H9 (cell line): ENCODE results near the gene SLC39A12. TPM values are rescaled to one million over a fixed set of nuclear protein-coding genes. Genes with fewer than 3 reads are reported as not detected.

Experiments
- DNase-seq: peaks from one replicate; pipeline ENCODE4 v3.0.0-alpha.2; 2017
- H2AFZ ChIP-seq: one replicate; pipeline ENCODE4 v1.6.1; 2013; ENCODE audit warnings: mild to moderate bottlenecking, low read length, control low read depth, moderate library complexity
- H2AK5ac ChIP-seq: 2 replicates; pipeline ENCODE4 v1.6.1; 2013; ENCODE audit warnings: low read length, control low read depth, mixed read lengths; ENCODE audit not compliant: insufficient read length
- H2BK120ac ChIP-seq: one replicate; pipeline ENCODE4 v1.6.1; 2013; ENCODE audit warnings: low read depth, mild to moderate bottlenecking, low read length, control low read depth, inconsistent platforms; ENCODE audit not compliant: poor library complexity, severe bottlenecking
- H2BK12ac ChIP-seq: 2 replicates; pipeline ENCODE4 v1.6.1; 2013; ENCODE audit warnings: low read length, control low read depth, mixed read lengths, low read depth; ENCODE audit not compliant: insufficient read length
- H2BK15ac ChIP-seq: 2 replicates; pipeline ENCODE4 v1.6.1; 2013; ENCODE audit warnings: low read depth, low read length, control low read depth
- H2BK20ac ChIP-seq: one replicate; pipeline ENCODE4 v1.6.1; 2013; ENCODE audit warnings: low read depth, mild to moderate bottlenecking, low read length, control low read depth, inconsistent platforms; ENCODE audit not compliant: poor library complexity, severe bottlenecking
- H2BK5ac ChIP-seq: 2 replicates; pipeline ENCODE4 v1.6.1; 2013; ENCODE audit warnings: low read length, control low read depth, mixed read lengths; ENCODE audit not compliant: insufficient read length
- H3K14ac ChIP-seq: 2 replicates; pipeline ENCODE4 v1.6.1; 2013; ENCODE audit warnings: low read length, control low read depth; ENCODE audit not compliant: insufficient read depth
- H3K18ac ChIP-seq: 2 replicates; pipeline ENCODE4 v1.6.1; 2013; ENCODE audit warnings: low read depth, mild to moderate bottlenecking, mixed read lengths, low read length, control low read depth; ENCODE audit not compliant: insufficient read length
- H3K23ac ChIP-seq: 2 replicates; pipeline ENCODE4 v1.6.1; 2013; ENCODE audit warnings: low read length, control low read depth, mixed read lengths, low read depth; ENCODE audit not compliant: insufficient read length
- H3K23me2 ChIP-seq: 2 replicates; pipeline ENCODE4 v1.6.1; 2013; ENCODE audit warnings: low read depth, mild to moderate bottlenecking, mixed read lengths, low read length, control low read depth; ENCODE audit not compliant: insufficient read length, poor library complexity, severe bottlenecking
- H3K27ac ChIP-seq: 2 replicates; pipeline ENCODE4 v1.5.1; 2013; ENCODE audit warnings: low read length, control low read depth, mixed read lengths, low read depth; ENCODE audit not compliant: insufficient read length
- H3K27me3 ChIP-seq: 2 replicates; pipeline ENCODE4 v1.6.1; 2013; ENCODE audit warnings: low read length, control low read depth, inconsistent platforms; ENCODE audit not compliant: insufficient read depth
- H3K4ac ChIP-seq: 2 replicates; pipeline ENCODE4 v1.6.1; 2013; ENCODE audit warnings: low read depth, mild to moderate bottlenecking, control low read depth, inconsistent platforms, low read length, moderate library complexity
- H3K4me1 ChIP-seq: 2 replicates; pipeline ENCODE4 v1.6.1; 2013; ENCODE audit warnings: low read length, control low read depth, inconsistent platforms; ENCODE audit not compliant: insufficient read depth
- H3K4me2 ChIP-seq: 2 replicates; pipeline ENCODE4 v1.6.1; 2013; ENCODE audit warnings: low read length, control low read depth, mixed read lengths; ENCODE audit not compliant: insufficient read length, insufficient read depth
- H3K56ac ChIP-seq: 2 replicates; pipeline ENCODE4 v1.6.1; 2013; ENCODE audit warnings: low read depth, mild to moderate bottlenecking, mixed read lengths, low read length, control low read depth; ENCODE audit not compliant: insufficient read length
- H3K79me1 ChIP-seq: 2 replicates; pipeline ENCODE4 v1.6.1; 2013; ENCODE audit warnings: low read depth, mild to moderate bottlenecking, moderate library complexity, low read length, control low read depth, inconsistent platforms; ENCODE audit not compliant: insufficient read depth, poor library complexity, severe bottlenecking
- H3K79me2 ChIP-seq: 2 replicates; pipeline ENCODE4 v1.6.1; 2013; ENCODE audit warnings: low read length, control low read depth, inconsistent platforms; ENCODE audit not compliant: insufficient read depth
- H3K9ac ChIP-seq: 2 replicates; pipeline ENCODE4 v1.6.1; 2013; ENCODE audit warnings: low read length, control low read depth, mixed read lengths; ENCODE audit not compliant: insufficient read length; ENCODE audit errors: extremely low read depth
- H3K9me3 ChIP-seq: one replicate; pipeline ENCODE4 v1.6.1; 2013; ENCODE audit warnings: low read depth, low read length, inconsistent platforms; ENCODE audit not compliant: control insufficient read depth
- H3T11ph ChIP-seq: one replicate; pipeline ENCODE4 v1.6.1; 2013; ENCODE audit warnings: mild to moderate bottlenecking, low read length, control low read depth, inconsistent platforms
- H4K20me1 ChIP-seq: one replicate; pipeline ENCODE4 v1.6.1; 2013; ENCODE audit not compliant: control insufficient read depth, insufficient read length, insufficient read depth
- H4K5ac ChIP-seq: 2 replicates; pipeline ENCODE4 v1.6.1; 2013; ENCODE audit warnings: low read depth, mild to moderate bottlenecking, mixed read lengths, low read length, control low read depth; ENCODE audit not compliant: insufficient read length
- H4K8ac ChIP-seq: replicated peaks from 2 replicates; pipeline ENCODE4 v1.6.1; 2013; ENCODE audit warnings: low read length, control low read depth, mixed read lengths, low read depth; ENCODE audit not compliant: insufficient read length
- H4K91ac ChIP-seq: 2 replicates; pipeline ENCODE4 v1.6.1; 2013; ENCODE audit warnings: low read depth, mild to moderate bottlenecking, moderate library complexity, mixed read lengths, low read length, control low read depth; ENCODE audit not compliant: insufficient read length
- H3K27ac Mint-ChIP-seq, 3 experiments: 2 replicates in 2 of 3; 3 replicates in 1 of 3; pipeline ENCODE4 v1.8.0; 2020 to 2021; ENCODE audit warnings: mixed read lengths in 3 of 3, mild to moderate bottlenecking in 1 of 3, moderate library complexity in 1 of 3
- H3K27me3 Mint-ChIP-seq: 2 replicates; pipeline ENCODE4 v1.8.0; 2021; ENCODE audit warnings: low read depth, mild to moderate bottlenecking, moderate library complexity, mixed read lengths
- H3K36me3 Mint-ChIP-seq, 3 experiments: 2 replicates in 2 of 3; 3 replicates in 1 of 3; pipeline ENCODE4 v1.8.0; 2020 to 2021; ENCODE audit warnings: low read depth in 3 of 3, mixed read lengths in 3 of 3; ENCODE audit not compliant: insufficient read depth in 1 of 3
- H3K4me1 Mint-ChIP-seq, 2 experiments: 2 replicates each; pipeline ENCODE4 v1.8.0; 2020; ENCODE audit warnings: mixed read lengths in 2 of 2
- H3K4me3 Mint-ChIP-seq, 2 experiments: 2 replicates in 1 of 2; 3 replicates in 1 of 2; pipeline ENCODE4 v1.8.0; 2020 to 2021; ENCODE audit warnings: mild to moderate bottlenecking in 2 of 2, mixed read lengths in 2 of 2, moderate library complexity in 1 of 2
- H3K9me3 Mint-ChIP-seq, 2 experiments: 2 replicates in 1 of 2; 3 replicates in 1 of 2; pipeline ENCODE4 v1.8.0; 2020; ENCODE audit warnings: mild to moderate bottlenecking in 2 of 2, mixed read lengths in 2 of 2, moderate library complexity in 1 of 2
- WGBS: extraction: QIAGEN DNeasy Blood & Tissue Kit; methylation state at CpG from one replicate; pipeline ENCODE4 v1.1.7; 2013; ENCODE audit warnings: missing lambda C conversion rate, low lambda C conversion rate, mixed read lengths; ENCODE audit not compliant: insufficient read length; ENCODE audit errors: extremely low coverage; 5-methylcytosine and 5-hydroxymethylcytosine counted together
- total RNA-seq: library from RNA; stranded (reverse); gene quantifications from 2 replicates; pipeline ENCODE4 v1.2.1, GENCODE V29; 2021
- TF ChIP-seq, protein P1 (sequence below): fragments of 200-600 bp; sonication (generic); conservative IDR thresholded peaks from 3 replicates; pipeline ENCODE4 v1.8.0; 2021; ENCODE audit warnings: antibody characterized with exemption, mild to moderate bottlenecking

SLC39A12 gene
- total RNA-seq, 1 experiment from 2014 or later, result not detected

DNA sequence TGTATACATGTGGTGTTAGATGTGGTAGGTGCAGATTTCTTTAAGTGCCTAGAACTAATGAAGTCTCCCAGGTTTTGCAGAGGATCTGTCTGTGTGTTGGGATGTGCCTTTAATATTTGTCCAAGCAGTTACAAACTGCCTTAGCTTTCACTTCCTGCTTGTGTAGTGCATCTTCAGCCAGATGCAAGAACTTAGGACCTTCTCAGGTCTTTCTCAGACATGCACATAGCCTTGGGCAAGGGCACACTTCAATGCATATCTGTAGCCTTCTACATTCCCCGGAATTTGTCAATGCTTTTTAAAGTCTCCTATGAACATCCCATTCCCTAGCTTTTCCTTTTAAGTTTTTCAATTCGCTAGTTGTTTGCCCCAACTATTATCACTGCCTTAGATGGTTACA, 47.2 kb upstream of the SLC39A12 start:
- Histone ChIP-seq H3K18ac (no peak overlapping the region), H3K23ac (no peak overlapping the region), H4K8ac (no peak overlapping the region), H3K9ac (no peak overlapping the region), H3K9me3 (no peaks in the 10 kb centered on the region), H2BK5ac (no peak overlapping the region), H3K79me1 (no peaks in the 10 kb centered on the region), H2BK12ac (no peak overlapping the region), H2BK20ac (no peak overlapping the region), H4K5ac (no peak overlapping the region), H3K4ac (no peak overlapping the region), H3K56ac (no peak overlapping the region), H3T11ph (no peak overlapping the region), H3K14ac (no peak overlapping the region), H3K79me2 (no peaks in the 10 kb centered on the region), H2BK120ac (no peak overlapping the region), H4K20me1 (no peaks in the 10 kb centered on the region), H3K27ac (no peak overlapping the region), H2BK15ac (no peak overlapping the region), H2AFZ (no peak overlapping the region), H4K91ac (no peak overlapping the region), H3K4me2 (no peak overlapping the region), H3K27me3 (no peaks in the 10 kb centered on the region), H3K4me1 (no peaks in the 10 kb centered on the region), H2AK5ac (no peak overlapping the region), H3K23me2 (no peaks in the 10 kb centered on the region)
- Mint-ChIP-seq H3K9me3 (no peaks in the 10 kb centered on the region), H3K27me3 (no peaks in the 10 kb centered on the region; the same call in 1 of the 2 replicates), H3K27ac (no peak overlapping the region), H3K4me3 (no peak overlapping the region), H3K4me1 (no peaks in the 10 kb centered on the region), H3K36me3 (no peaks in the 10 kb centered on the region)
- no peak for DNase-seq
- no CpG with 5 or more reads among the region's 2 CpGs for WGBS
- TF ChIP-seq, protein P1, sequence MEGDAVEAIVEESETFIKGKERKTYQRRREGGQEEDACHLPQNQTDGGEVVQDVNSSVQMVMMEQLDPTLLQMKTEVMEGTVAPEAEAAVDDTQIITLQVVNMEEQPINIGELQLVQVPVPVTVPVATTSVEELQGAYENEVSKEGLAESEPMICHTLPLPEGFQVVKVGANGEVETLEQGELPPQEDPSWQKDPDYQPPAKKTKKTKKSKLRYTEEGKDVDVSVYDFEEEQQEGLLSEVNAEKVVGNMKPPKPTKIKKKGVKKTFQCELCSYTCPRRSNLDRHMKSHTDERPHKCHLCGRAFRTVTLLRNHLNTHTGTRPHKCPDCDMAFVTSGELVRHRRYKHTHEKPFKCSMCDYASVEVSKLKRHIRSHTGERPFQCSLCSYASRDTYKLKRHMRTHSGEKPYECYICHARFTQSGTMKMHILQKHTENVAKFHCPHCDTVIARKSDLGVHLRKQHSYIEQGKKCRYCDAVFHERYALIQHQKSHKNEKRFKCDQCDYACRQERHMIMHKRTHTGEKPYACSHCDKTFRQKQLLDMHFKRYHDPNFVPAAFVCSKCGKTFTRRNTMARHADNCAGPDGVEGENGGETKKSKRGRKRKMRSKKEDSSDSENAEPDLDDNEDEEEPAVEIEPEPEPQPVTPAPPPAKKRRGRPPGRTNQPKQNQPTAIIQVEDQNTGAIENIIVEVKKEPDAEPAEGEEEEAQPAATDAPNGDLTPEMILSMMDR, result no peak
